ENCODE measurements around the gene FCGR1A. TPM values are rescaled to one million over a fixed set of nuclear protein-coding genes. Genes with fewer than 3 reads are reported as not detected.
"Not testable (repeated sequence)": the region's sequence is repeated elsewhere in the genome, so short reads cannot be mapped to it uniquely, and the experiment has no call there.

The FCGR1A gene
- total RNA-seq, result 1.1 TPM
- long read RNA-seq, result 0 reads

DNA sequence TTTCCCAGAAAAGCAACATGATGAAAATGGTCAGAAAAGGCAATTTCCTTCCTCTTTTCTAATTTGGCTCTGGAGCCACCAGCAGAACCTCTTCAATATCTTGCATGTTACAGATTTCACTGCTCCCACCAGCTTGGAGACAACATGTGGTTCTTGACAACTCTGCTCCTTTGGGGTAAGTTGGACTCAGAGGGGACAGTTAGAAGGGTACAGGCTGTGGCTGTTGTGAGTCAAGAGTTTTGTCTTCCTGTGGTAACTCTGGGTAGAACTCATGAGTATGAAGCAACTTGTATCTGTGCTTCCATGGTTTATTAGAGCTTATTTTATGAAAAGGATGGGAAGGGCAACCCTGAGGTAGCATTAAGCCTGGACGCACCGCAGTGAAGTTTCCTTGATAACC, at the start of gene FCGR1A:
Gene FCGR1A (plus strand): TSS at position 95 of the 400 bp plus-strand sequence. CDS start 50 bp downstream, at position 145.
- intact Hi-C loops (cut with micrococcal nuclease); ATAC-seq; DNase-seq: not testable (repeated sequence)

DNA sequence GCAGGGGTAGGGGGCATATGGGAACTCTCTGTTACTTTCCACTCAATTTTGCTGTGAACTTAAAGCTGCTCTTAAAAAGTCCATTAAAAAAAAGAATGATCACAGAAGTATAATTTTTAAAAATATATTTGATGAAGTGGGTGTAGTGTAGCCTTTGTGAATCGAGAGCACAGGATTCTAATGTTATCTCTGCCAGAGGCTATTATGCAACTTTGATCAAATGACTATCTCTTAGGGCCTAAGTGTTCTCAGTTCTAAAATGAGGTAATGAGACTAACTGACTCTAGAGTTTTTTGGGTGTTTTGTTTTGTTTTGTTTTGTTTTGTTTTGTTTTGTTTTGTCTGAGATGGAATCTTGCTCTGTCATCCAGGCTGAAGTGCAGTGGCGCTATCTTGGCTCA, 49.7 kb upstream of the FCGR1A start:
- ATAC-seq; DNase-seq; intact Hi-C loops (cut with micrococcal nuclease): not testable (repeated sequence)

DNA sequence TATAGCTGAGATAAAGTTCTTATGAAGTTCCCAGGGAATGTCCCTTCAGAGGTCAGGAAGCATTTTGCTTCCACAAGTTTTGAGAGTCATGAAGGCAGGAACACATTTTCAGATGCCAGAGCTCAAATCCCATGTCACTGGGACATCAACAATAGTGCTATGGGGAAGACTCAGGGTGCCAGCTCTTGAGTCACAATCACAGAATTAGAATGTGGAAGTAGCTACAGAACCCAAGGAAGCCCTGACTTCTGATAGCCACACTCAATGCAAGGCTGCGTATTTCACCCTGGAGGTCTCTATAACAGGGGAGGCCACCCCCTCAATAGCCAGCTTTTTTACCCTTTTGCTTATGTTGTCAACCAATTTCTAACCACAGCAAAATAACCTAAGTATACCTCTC, 47.8 kb upstream of the FCGR1A start:
- DNase-seq; intact Hi-C loops (cut with micrococcal nuclease): not testable (repeated sequence)
- ATAC-seq, result peak; percentile 57

DNA sequence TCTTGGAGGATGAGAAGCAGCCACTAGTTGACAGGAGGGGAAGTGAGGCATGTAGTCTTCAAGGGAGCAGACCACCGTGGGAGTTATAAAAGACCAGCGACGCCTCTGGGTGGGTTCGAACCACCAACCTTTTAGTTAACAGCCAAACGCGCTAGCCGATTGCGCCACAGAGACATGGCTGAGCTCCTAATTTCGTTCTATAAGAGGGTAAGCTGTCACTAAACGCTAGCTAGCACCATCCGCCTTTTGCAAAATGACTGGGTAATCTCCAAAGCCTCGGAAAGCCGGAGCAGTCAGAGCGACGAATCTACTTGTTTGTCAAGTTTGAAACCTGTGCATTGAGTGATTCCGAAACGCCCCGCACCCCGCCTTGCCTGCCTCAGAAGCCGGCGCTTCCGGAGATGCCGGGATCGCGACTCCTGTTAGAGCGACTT, 42.3 kb upstream of the FCGR1A start:
- ATAC-seq, result not testable (repeated sequence)

GRCh38 chr1:149740590-149741230, 41.8 kb upstream of the FCGR1A start:
- ATAC-seq; intact Hi-C loops (cut with micrococcal nuclease); DNase-seq: not testable (repeated sequence)

More for the DNA sequence above, 42.3 kb upstream of the FCGR1A start:
- DNase-seq, result peak; percentile 29
- intact Hi-C loops (cut with micrococcal nuclease), result not testable (repeated sequence)

- ATAC-seq; DNase-seq; intact Hi-C loops (cut with micrococcal nuclease): not testable (repeated sequence)
Measured at GRCh38 chr1:149741914-149742313, 40.6 kb upstream of the FCGR1A start.

DNA sequence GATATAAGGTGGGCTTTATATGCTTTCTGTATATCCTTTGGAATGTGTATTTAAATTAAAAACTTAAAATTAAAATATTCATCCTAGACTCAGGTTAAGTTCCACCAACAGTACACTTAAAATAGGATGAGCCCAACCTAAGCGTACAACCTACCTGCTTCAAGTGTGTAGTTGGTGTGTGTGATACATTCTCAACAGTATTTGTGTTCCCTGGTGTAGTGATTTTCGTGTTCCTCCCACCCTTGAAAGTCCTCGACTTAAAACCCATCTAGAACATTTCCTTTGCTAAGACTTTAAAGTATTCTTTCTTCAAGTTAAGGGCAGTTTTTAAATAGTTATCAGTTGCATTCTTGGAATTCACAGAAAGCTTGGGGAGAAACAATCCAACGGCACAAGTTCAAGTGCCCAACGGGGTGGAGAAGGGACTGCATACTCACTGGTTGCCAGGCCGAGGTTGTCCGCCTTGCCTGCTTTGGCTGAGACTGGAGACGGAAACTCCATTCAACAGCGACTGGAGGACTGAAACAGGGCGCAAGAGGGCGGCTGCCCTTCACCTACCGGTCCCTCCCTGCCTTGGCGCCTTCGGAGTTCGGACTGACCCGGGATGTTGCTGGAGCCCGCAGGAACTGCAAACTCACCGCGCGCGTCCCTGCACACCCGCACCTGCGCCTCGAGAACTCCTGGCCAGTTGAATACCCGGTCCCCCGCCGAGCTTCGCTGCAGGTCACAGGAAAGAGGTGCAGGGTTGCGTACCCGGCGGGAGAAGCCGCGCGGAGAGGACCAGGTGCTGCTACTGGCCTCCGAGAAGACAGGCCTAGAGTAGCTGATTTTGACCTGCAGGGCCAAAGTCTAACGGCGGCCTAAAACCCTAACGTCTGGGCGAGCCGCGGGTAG, 35.8 kb upstream of the FCGR1A start:
- DNase-seq (peak; percentile 38), ATAC-seq (peak; percentile 38)
- intact Hi-C loops (cut with micrococcal nuclease), result not testable (repeated sequence)

DNA sequence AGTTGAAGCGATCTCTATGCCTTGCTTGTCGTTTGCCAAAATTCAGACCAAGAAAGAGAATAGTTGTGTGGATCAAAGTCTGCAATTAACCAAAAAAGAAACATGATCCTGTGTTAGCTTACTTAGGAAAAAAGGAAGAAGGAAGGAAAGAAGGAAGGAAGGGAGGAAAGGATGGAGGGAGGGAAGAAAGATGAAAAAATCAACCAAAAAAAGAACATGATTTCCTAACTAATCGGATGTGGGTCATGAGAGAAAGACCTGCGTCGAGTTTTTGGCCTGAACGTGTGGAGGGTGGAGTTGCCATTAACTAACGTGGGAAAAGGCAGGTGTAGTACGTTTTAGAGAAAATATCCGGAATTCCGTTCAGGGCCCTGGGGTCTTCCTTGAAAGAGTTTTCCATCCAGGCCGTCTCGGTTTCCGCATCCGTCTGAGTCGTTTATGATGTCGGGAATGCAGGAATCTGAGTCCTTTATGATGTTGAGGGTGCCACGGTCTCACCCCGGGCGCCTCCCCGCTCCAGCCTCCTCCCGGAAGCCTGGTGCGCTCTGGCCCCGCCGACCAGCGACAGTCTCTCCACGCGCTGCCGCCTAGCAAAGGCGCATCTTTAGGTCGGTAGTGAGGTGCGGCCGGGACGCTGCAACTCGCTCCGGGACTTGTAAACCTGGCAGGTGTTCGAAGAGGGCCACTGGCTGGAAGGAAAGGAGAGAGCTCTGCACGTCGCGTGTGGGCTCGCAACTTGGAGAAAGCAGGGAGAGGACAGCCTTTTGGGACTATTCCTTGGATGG, 34.9 kb upstream of the FCGR1A start:
- DNase-seq; intact Hi-C loops (cut with micrococcal nuclease): not testable (repeated sequence)
- ATAC-seq, result peak; percentile 41

GRCh38 chr1:149748144-149748500, 34.4 kb upstream of the FCGR1A start:
- ATAC-seq; DNase-seq; intact Hi-C loops (cut with micrococcal nuclease): not testable (repeated sequence)

- intact Hi-C loops (cut with micrococcal nuclease); ATAC-seq; DNase-seq: not testable (repeated sequence)
Measured at GRCh38 chr1:149750562-149750961, 31.9 kb upstream of the FCGR1A start.

- intact Hi-C loops (cut with micrococcal nuclease); DNase-seq: not testable (repeated sequence)
Measured at GRCh38 chr1:149752186-149752585, 30.3 kb upstream of the FCGR1A start.

DNA sequence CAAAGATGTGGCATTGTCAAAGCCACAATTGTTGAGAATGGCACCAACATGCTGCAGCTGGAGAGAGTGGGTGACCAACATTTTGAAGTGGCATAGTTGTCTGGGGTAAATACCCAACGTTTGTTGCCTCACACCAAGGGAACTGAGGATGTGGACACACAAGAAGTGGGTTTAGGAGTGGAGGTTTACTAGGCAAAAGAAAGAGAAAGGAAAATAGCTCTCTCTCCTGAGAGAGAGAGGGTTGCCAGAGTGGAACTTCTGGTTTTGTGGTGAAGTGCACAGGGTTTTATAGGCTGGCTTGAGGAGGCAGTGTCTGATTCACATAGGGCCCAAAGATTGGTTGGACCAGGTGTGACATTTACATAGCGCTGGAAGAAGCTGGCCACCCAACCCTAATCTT, 29.0 kb upstream of the FCGR1A start:
- ATAC-seq; DNase-seq; intact Hi-C loops (cut with micrococcal nuclease): not testable (repeated sequence)

More at GRCh38 chr1:149752186-149752585, 30.3 kb upstream of the FCGR1A start:
- not testable (repeated sequence) for ATAC-seq

GRCh38 chr1:149755294-149755693, 27.2 kb upstream of the FCGR1A start:
- ATAC-seq; intact Hi-C loops (cut with micrococcal nuclease); DNase-seq: not testable (repeated sequence)

DNA sequence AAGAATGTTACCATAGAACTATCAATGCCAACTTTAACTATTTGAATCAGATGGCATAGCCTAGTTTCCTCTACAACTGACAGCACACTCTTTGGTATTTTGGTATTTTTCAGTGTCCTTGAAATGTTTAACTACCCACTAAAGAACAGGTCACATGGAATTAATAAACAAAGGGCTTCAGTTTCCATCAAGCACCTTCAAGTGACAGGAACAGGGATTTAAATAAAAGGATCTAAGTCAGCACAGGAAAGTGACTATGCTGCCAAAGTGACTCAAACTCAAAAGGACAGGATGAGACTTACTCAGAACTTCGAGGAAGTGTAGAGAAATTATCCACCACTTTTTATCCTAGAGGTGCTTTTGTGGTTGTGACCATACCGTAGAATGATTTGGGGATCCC, 20.2 kb upstream of the FCGR1A start:
- DNase-seq; intact Hi-C loops (cut with micrococcal nuclease); ATAC-seq: not testable (repeated sequence)

DNA sequence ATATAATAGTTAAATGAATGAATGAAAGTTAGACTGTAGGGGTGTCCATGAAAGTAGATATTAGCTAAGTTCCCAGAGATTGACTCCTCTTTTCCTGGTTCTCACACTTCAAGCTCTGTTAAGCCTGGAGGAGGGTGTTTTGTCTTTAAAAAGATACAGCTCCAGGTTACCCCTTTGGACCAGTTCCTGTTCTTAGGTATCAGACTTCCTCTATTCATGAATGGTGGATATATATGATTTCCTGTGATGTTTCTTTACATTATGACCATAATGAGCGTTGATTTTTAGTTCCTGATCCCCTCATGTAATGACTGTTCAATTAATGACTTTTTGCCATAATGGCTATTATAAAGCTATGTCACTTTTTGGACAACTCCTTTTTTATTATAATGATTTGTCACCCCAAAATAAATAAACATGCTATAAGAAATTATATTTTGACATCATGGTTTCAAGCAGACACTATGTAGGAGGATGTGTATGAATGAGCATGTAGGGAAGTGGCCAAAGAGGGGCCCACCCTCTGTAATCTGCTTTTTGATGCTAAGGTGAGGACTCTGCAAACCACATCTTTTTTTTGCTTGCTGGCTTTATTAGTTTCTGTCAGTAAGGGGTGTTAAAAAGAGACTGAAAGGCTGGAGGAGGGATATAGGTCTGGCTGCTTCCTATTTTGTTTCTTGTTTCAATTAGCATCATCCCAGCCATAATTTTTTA, 18.2 kb upstream of the FCGR1A start:
- ATAC-seq; DNase-seq; intact Hi-C loops (cut with micrococcal nuclease): not testable (repeated sequence)

DNA sequence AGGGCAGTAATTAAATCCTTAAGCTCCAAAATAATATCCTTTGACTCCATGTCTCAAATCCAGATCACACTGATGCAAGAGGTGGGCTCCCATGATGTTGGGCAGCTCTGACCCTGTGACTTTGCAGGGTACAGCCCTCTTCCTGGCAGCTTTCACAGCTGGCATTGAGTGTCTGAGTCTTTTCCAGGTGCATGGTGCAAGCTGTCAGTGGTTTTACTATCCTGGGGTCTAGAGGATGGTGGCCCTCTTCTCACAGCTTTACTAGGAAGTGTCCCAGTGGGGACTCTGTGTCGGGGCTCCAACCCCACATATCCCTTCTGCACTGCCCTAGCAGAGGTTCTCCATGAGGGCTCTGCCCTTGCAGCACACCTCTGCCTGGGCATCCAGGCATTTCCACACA, 16.3 kb upstream of the FCGR1A start:
- DNase-seq; ATAC-seq; intact Hi-C loops (cut with micrococcal nuclease): not testable (repeated sequence)

GRCh38 chr1:149769216-149769615, 13.3 kb upstream of the FCGR1A start:
- intact Hi-C loops (cut with micrococcal nuclease); DNase-seq; ATAC-seq: not testable (repeated sequence)

DNA sequence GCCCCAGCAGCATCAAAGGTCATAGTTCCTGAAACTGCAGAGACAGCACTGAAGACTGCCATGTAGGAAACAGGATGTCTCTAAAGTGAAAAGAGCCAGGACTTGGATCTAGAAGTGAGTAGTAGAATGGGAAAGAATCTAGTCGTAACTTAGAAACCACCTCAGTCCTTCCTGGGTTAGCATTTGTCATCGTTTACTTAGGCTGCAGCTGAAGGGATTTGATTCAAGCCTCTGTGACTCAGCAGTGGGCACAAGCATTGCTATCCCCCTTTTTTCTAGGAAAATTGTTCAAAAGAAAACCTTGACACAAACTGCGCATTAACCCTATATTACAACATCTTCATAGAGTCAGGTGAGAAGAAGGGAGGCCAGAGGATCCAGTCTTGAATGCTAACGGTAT, 11.8 kb upstream of the FCGR1A start:
- DNase-seq; ATAC-seq; intact Hi-C loops (cut with micrococcal nuclease): not testable (repeated sequence)
